SU-DHL-6 (cell line): ENCODE measurements around the gene IGFBP6.

Experiments
- CTCF ChIP-seq: fragments of 200-600 bp; sonication (generic); IDR thresholded peaks from one replicate; pipeline ENCODE4 v1.5.1; 2017; ENCODE audit warnings: antibody characterized with exemption, mild to moderate bottlenecking, low read length, moderate library complexity; ENCODE audit not compliant: insufficient read depth, poor library complexity, severe bottlenecking
- EZH2phosphoT487 ChIP-seq: fragments of 200-600 bp; sonication (generic), shearing (Covaris generic); conservative IDR thresholded peaks from 2 replicates; pipeline ENCODE4 v1.6.1; 2018; ENCODE audit warnings: mild to moderate bottlenecking, antibody characterized with exemption, low read length, moderate library complexity, mixed read lengths

GRCh38 chr12:53091756-53092155 lies 5.7 kb upstream of the IGFBP6 start:
- no peak for TF ChIP-seq CTCF
- TF ChIP-seq EZH2phosphoT487, result no peak
